SJSA1 (cell line): ENCODE data around the gene TENT4A. TPM values are rescaled to one million over a fixed set of nuclear protein-coding genes. Genes with fewer than 3 reads are reported as not detected.

Experiments used
- DNase-seq, 2 experiments: peaks; one replicate each; pipeline ENCODE4 v3.0.0-alpha.2; 2015 to 2020; ENCODE audit warnings: low spot score in 2 of 2, low read depth in 1 of 2
- H3K27ac ChIP-seq: fragments of 250-450 bp; sonication (Bioruptor Pico); 2 replicates; pipeline ENCODE4 v1.5.1; 2020; ENCODE audit warnings: mild to moderate bottlenecking, moderate library complexity
- H3K27me3 ChIP-seq: fragments of 250-450 bp; sonication (Bioruptor Pico); replicated peaks from 2 replicates; pipeline ENCODE4 v1.5.1; 2020; ENCODE audit warnings: mild to moderate bottlenecking, moderate library complexity
- H3K36me3 ChIP-seq: fragments of 250-450 bp; sonication (Bioruptor Pico); 2 replicates; pipeline ENCODE4 v1.5.1; 2020; ENCODE audit warnings: mild to moderate bottlenecking
- H3K4me1 ChIP-seq: fragments of 250-450 bp; sonication (Bioruptor Pico); replicated peaks from 2 replicates; pipeline ENCODE4 v1.6.1; 2021; ENCODE audit warnings: mild to moderate bottlenecking
- H3K4me3 ChIP-seq: fragments of 250-450 bp; sonication (Bioruptor Pico); 2 replicates; pipeline ENCODE4 v1.5.1; 2020; ENCODE audit warnings: mild to moderate bottlenecking
- H3K9me3 ChIP-seq: fragments of 250-450 bp; sonication (Bioruptor Pico); replicated peaks from 2 replicates; pipeline ENCODE4 v1.5.1; 2020; ENCODE audit warnings: mild to moderate bottlenecking
- total RNA-seq: library from RNA; depleted of rRNA; stranded (reverse); fragments of >200 nt; shearing (Covaris generic); gene quantifications from 2 replicates; pipeline ENCODE4 v1.2.3, GENCODE V29; 2014

TENT4A gene
- total RNA-seq, 1 experiment from 2014 or later, result 17.8 TPM

DNA sequence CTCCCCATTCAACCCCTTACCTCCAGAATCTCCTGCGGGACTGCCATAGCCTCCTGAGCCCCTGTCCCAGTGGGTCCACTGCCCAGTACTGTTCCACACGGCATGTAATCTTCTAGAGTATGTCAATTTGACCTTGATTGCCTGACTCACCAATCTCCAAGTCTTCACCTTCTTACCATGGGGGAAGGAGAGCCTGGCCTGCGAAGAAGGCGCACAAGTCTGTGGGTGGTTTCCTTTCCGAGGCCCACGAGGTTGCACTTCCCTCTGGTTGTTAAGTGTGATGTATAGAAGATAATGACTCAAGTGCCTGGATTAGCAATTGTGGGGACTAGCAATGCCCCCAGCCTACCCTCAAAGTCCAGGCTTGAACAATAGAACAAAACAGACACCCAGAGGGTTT is 8.1 kb upstream of the TENT4A start:
- H3K4me1 ChIP-seq, result peaks cover 41% of the 10 kb centered on the region
- no peaks in the 10 kb centered on the region for H3K36me3 ChIP-seq
- H3K4me3 ChIP-seq, result no peak overlapping the region; the same call in 1 of the 2 replicates
- H3K27me3 ChIP-seq, result no peaks in the 10 kb centered on the region
- H3K27ac ChIP-seq, result peak overlapping the region; percentile 68
- peak; percentile 56 to 64 for DNase-seq
- H3K9me3 ChIP-seq, result no peaks in the 10 kb centered on the region

DNA sequence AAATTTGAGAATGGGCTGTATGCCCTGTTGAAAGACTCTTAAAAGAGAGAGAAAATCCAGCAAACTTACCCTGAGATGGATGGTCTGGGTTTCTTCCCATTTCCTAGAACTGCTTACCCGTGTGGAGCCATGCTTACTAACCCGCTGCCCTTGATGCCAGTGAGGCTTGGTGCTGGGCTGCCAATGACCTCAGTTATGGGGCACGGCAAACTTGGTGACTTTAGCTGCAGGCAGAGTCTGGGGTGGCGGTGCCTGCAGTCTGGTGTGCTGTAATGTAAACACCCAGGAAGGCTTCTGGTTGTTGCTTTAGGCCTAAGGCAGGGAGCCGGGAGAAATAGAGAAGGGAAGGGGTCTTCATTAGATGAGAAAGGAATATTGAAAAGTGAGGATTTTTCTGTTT is 7.3 kb upstream of the TENT4A start:
- Histone ChIP-seq H3K27me3 (no peaks in the 10 kb centered on the region), H3K36me3 (no peaks in the 10 kb centered on the region), H3K27ac (no peak overlapping the region), H3K4me1 (peaks cover 43% of the 10 kb centered on the region), H3K4me3 (no peak overlapping the region), H3K9me3 (no peaks in the 10 kb centered on the region)
- DNase-seq, result peak in 1 of 2 experiments; percentile 42

DNA sequence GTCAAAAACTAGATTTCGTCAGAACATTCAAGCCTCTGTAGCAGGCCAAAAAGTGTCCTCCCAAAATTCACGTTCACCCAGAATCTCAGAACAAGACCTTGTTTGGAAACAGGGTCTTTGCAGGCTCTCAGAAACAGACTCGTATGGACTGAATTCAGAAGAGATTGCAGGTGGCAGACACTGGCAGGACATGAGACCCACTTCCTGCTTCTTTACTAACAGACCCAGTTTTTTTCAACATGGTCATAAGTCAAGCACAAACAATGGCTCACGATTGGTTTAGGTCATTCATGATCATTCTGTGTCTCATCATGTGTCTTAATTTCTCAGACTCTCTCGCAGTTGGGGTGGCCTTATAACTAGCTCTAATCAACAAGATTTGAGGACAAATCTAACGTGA is 5.4 kb upstream of the TENT4A start:
- Histone ChIP-seq H3K27me3 (no peaks in the 10 kb centered on the region), H3K27ac (no peak overlapping the region), H3K4me1 (peaks cover 47% of the 10 kb centered on the region), H3K36me3 (no peaks in the 10 kb centered on the region), H3K9me3 (no peaks in the 10 kb centered on the region), H3K4me3 (no peak overlapping the region)
- DNase-seq, result no peak

DNA sequence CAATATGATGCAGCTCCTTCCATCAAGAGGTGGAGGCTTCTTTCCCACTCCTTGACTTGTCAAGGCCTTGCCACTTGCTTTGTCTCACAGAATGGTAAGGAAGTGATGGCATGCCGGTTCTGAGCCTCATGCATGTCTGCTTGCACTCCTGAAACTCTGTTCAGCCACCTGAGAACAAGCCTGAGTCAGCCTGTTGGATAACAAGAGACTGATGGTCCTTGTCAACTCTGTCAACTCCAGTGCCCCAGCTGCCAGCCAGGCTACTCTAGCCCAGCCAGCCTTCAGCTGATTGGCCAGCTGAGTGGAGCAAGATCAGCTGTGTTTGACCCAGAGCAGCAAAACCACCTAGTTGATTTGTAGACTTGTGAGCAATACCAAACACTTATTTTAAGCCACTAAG is 4.4 kb upstream of the TENT4A start:
- Histone ChIP-seq H3K27me3 (no peaks in the 10 kb centered on the region), H3K9me3 (no peaks in the 10 kb centered on the region), H3K4me3 (no peak overlapping the region), H3K27ac (no peak overlapping the region), H3K36me3 (no peaks in the 10 kb centered on the region), H3K4me1 (peaks cover 41% of the 10 kb centered on the region)
- peak in 1 of 2 experiments; percentile 37 for DNase-seq

DNA sequence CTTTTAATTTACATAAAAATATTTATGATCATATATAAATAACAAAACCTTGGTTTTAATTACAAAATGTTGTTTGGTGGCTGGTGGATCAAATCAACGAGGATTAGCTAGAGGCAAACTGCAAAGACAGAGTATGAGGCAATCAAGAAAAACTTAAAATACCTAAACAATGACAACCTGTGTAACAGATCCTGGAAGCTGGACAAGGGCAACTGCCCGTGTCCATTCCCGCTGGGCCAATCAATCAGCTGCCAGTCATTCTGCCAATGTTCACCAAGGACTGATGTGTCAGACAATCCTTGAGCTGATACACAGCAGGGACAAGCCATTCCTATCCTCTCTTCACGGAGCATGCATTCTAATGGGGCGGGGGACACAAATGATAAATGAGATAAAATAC is 3.2 kb upstream of the TENT4A start:
- Histone ChIP-seq H3K36me3 (peaks cover 9% of the 10 kb centered on the region; the same call in 1 of the 2 replicates), H3K4me3 (no peak overlapping the region), H3K27me3 (no peaks in the 10 kb centered on the region), H3K9me3 (no peaks in the 10 kb centered on the region), H3K4me1 (peaks cover 29% of the 10 kb centered on the region), H3K27ac (no peak overlapping the region)
- no peak for DNase-seq

DNA sequence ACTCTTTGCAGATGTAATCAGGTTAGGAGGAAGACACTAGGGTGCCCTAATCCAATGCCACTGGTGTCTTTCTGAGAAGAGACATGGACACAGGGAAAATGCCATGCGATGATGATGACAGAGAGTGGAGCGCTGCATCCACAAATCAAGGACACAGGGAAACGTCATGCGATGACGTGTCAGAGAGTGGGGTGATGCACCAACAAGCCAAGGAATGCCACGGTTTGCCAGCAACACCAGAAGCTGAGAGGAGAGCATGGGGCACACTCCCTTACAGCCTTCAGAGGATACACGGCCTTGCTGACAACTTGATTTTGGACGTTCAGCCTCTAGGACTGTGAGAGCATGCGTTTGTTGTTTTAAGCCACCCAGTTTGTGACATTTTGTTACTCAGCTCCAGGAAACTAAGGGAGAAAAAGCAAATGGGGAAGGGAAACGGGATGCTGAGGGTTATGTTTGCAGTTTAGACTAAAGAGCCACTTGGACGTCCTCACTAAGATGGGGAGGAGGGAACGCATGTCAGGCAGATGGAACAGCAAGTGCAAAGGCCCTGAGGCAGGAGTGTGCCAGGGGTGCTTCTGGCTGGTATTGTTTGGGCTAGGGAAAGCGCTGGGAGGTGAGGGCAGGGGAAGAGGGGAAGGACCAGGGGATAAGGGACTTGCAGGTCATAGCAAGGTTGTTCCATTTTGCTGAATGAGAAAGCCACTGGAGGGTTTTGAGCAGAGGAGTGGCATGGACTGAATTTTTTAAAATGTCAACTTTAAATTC is 2.5 kb upstream of the TENT4A start:
- Histone ChIP-seq H3K4me1 (peaks cover 29% of the 10 kb centered on the region), H3K27me3 (no peaks in the 10 kb centered on the region), H3K9me3 (no peaks in the 10 kb centered on the region), H3K27ac (no peak overlapping the region), H3K36me3 (peaks cover 16% of the 10 kb centered on the region), H3K4me3 (no peak overlapping the region)
- peak in 1 of 2 experiments; percentile 42 for DNase-seq

DNA sequence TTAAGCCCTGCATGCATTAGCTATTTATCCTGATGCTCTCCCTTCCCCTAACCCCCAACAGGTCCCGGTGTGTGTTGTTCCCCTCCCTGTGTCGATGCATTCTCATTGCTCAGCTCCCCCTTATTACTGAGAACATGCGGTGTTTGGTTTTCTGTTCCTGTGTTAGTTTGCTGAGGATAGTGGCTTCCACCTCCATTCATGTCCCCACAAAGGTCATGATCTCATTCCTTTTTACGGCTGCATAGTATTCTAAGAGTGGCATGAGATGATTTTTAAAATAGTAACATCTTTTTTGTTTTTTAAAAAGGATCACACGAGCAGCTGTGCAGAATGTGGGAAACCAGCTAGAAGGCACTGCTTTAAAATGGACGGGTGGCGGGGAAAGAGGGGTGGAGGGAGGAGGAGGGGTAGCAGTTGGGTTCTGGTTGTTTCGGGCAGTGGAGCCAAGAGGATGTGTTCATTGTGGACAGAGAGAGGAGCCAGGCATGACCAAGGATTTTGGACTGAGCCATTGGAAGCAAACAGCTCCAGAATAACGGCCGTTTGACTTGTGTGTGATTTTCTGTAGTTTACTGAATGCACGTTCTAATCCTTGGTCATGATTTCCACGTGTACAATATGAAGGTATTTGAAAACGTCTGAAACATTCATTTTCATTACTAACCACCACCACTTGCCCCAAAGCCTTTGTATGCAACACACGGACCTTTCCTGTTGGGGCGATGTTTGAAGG is 1.7 kb upstream of the TENT4A start:
- no peaks in the 10 kb centered on the region for H3K9me3 ChIP-seq
- peaks cover 24% of the 10 kb centered on the region for H3K36me3 ChIP-seq
- H3K4me1 ChIP-seq, result peaks cover 30% of the 10 kb centered on the region
- DNase-seq, result peak in 1 of 2 experiments; percentile 43
- peak overlapping the region; percentile 79 for H3K4me3 ChIP-seq
- H3K27ac ChIP-seq, result peak overlapping the region; percentile 90
- H3K27me3 ChIP-seq, result no peaks in the 10 kb centered on the region

DNA sequence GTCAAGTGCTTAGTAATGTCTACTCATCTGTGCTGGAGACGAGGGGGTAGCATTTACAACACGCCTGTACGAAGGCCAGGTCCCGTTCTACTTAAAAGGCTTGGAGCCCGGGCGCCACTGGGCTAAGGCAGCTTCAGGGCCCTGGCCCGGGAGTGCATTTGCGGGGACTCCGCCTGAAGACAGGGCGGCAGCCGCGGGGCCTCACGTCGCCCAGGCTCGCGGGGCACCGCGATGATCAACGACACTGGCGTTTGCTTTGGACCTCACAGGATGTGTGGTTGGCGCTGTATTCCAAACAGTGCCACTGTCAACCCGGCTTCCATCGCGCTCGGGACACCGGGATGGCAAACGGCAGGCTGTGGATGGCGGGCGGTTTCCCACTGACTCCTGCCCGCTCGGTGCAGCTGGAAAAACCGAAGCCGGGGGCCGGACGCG is 1.1 kb upstream of the TENT4A start:
- Histone ChIP-seq H3K4me1 (peaks cover 36% of the 10 kb centered on the region), H3K27ac (peak overlapping the region; percentile 90), H3K9me3 (no peaks in the 10 kb centered on the region), H3K36me3 (peaks cover 30% of the 10 kb centered on the region), H3K4me3 (peak overlapping the region; percentile 79), H3K27me3 (no peaks in the 10 kb centered on the region)
- DNase-seq, result peak; percentile 76 to 81

DNA sequence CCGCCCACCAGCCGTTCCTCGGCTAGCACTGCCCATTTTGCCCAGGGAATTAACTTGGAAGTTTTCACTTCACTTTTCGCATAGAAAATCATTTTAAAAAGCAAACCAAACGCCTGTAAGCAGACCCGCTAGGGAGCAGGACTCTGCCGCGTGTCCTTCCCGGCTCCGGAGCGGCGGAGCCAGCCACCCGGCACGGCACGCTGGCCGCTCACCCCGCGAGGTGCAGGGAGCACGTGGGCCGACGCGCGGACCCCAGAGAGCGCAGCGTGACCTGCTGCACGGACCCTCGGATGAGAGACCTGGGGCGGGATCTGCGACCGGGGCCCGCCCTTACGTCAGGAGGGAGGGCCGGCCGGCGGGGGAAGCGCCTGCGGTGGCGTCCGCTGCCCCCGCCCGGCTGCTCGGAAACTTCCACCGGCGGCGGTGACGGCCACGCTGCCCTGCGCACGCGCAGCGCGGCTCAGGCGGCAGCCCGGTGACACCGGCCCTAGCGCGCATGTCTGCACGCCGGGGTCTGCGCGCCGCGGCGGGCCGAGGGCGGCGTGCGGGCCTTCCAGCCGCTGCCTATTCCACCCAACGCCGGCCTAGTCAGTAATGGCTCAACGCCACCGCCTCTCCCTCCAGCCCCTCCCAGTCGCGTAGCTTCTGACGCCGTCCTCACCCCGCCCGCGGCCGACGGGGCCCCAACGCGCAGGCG is 507 bp upstream of the TENT4A start:
- H3K4me3 ChIP-seq, result peak overlapping the region; percentile 79
- peak overlapping the region; percentile 90 for H3K27ac ChIP-seq
- H3K9me3 ChIP-seq, result no peaks in the 10 kb centered on the region
- H3K36me3 ChIP-seq, result peaks cover 36% of the 10 kb centered on the region
- no peaks in the 10 kb centered on the region for H3K27me3 ChIP-seq
- DNase-seq, result peak; percentile 98 to 99
- peaks cover 36% of the 10 kb centered on the region for H3K4me1 ChIP-seq

DNA sequence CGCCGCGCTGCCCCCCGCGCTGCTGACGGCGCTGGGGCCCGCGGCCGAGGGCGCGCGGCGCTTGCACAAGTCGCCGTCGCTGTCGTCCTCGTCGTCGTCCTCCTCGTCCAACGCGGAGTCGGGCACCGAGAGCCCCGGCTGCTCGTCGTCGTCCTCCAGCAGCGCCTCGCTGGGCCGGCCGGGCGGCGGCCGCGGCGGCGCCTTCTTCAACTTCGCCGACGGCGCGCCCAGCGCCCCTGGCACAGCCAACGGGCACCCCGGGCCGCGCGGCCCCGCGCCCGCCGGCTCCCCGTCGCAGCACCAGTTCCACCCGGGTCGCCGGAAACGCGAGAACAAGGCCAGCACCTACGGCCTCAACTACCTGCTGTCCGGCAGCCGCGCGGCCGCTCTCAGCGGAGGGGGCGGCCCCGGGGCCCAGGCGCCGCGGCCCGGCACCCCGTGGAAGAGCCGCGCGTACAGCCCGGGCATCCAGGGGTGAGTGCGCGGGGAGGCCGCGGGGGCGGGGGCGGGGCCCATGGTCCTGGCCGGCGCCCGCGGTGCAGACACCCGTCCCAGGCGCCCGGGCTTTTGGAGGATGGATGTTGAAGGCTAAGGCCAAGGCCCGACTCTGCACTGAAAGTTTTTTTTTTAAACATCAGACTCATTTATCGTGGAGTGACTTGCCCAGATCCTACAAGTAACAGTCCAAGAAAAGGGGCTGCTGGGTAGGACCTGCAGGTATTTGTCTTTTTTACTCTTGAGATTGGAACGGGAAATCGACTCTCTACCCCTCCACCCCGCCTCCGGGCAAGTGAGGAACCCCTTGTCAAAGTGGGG is 1.2 kb downstream of the TENT4A start:
- H3K36me3 ChIP-seq, result peaks cover 48% of the 10 kb centered on the region
- peaks cover 36% of the 10 kb centered on the region for H3K4me1 ChIP-seq
- DNase-seq, result peak; percentile 38 to 48
- no peaks in the 10 kb centered on the region for H3K27me3 ChIP-seq
- no peak overlapping the region; the same call in 1 of the 2 replicates for H3K27ac ChIP-seq
- peak overlapping the region; percentile 79 for H3K4me3 ChIP-seq
- H3K9me3 ChIP-seq, result no peaks in the 10 kb centered on the region

DNA sequence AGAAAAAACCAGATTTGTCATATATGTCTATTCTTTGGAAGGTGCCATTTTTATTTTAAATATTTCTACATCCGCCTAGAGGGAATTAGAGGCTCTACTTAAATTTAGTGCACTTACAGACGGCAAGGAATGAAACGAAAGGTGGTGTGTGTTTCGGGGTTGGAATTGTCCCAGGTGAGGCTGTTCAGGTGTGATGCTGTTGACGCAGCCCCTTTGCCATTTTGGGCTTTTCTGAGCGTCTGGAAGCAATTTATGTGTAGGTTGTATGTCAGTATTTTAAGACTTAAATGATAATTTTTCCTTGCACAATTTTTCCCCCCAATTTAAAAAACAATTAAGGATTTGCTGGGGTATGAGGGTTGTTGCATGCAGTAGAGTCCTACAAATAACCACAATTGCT is 2.0 kb downstream of the TENT4A start:
- no peak for DNase-seq
- H3K36me3 ChIP-seq, result peaks cover 57% of the 10 kb centered on the region
- H3K4me1 ChIP-seq, result peaks cover 36% of the 10 kb centered on the region
- no peaks in the 10 kb centered on the region for H3K27me3 ChIP-seq
- H3K4me3 ChIP-seq, result peak overlapping the region; percentile 79
- H3K27ac ChIP-seq, result no peak overlapping the region
- no peaks in the 10 kb centered on the region for H3K9me3 ChIP-seq

DNA sequence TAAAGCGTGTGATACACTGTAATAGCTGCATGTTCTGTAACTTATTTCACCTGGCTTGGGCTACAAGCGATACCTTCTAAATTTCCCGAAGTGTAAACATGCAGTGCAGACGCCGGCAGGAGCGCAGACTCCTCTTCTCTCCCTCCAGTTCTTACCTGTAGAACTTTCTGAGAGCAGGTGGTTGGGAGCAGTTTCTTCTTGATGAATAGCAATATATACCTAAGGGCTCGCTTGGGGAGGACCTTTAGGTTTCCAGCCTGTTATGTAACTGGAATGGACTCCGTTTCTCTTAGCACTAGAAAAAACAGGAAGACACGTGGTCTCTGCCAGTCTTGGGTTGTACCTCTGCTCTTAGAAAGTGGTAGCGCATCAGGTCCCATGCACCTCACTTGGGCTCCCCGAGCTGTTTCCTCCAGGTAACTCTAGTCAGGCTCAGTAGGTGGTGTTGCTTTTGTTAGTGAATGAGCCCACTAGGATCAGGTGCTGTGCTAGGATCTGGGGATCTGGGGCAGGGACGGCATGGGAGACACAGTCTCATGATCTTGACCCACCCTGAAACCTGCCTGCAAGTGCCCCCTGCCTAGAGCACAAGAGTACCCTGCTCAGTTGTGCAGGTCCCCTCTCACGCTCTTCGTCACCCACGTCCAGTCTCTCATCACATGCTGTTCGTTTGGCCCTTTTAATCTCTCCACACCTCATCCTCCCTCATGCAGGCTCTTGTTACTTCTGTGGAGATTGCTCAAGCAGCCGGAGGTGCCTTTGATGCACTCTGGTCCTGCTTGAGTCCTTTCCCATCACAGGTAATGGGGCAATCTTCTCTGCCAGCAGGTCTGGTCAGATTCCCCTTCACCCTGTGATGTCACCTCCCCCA is 2.8 kb downstream of the TENT4A start:
- Histone ChIP-seq H3K27ac (no peak overlapping the region), H3K4me1 (peaks cover 35% of the 10 kb centered on the region), H3K4me3 (peak overlapping the region; percentile 79), H3K9me3 (no peaks in the 10 kb centered on the region), H3K27me3 (no peaks in the 10 kb centered on the region), H3K36me3 (peaks cover 57% of the 10 kb centered on the region)
- peak in 1 of 2 experiments; percentile 39 for DNase-seq
